ENCODE data around the gene RNF183.

DNA sequence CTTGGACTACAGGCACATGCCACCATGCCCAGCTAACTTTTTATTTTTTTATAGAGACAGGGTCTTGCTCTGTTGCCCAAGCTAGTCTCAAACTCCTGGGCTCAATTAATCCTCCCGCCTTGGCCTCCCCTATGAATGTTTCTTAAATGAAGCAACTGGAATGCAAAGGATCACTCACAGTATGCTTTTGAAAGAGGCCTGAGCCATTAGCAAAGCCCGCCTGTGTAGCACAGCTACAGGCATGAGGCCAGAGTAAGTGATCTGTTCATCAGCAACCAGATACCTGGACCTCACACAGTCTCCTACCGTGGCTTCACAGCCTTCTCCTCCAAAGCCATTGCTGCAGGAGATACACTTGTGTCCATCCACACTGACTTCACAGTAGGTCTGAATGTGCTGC is 16.9 kb upstream of the RNF183 start:
- TF ChIP-seq POLR2A (IDR thresholded peaks at IDR 0.05) = no peak
- no peak for TF ChIP-seq EP300 (IDR thresholded peaks at IDR 0.05)
